ENCODE measurements around the gene NBEAL2. TPM values are rescaled to one million over a fixed set of nuclear protein-coding genes. Genes with fewer than 3 reads are reported as not detected.
"Not testable (repeated sequence)": the region's sequence is repeated elsewhere in the genome, so short reads cannot be mapped to it uniquely, and the experiment has no call there.

Gene NBEAL2
- total RNA-seq, 1 experiment from 2014 or later: 50.7 TPM

DNA sequence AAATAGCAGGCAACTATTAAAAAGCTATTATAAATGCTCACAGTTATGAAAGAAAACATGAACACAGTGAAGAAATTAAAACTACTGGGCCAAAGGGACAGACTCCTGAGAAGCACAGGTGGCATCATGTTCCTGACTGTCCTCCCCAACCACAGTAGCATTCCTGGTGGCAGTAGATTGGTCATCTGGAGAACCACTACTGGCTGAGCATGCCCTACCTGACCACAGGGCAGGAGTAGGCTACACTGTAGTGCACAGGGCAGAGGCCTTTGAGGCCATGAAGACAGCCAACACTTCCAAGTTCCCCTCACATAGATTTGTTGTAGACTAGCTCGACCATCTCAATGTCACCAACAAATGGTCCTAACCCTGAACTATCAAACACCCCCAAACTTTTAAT, 49.2 kb downstream of the NBEAL2 start:
- no peak overlapping the region for H3K4me2 ChIP-seq (ENCODE audit: low read length)
- H2AFZ ChIP-seq (ENCODE audit: low read length): no peak overlapping the region
- H3K4me3 ChIP-seq (ENCODE audit: low read length): no peak overlapping the region
- POLR2A ChIA-PET (ENCODE audit: unreplicated experiment): no interaction called here
- no TSS peak for BruUV-seq (replicated peaks)
- H3K27me3 ChIP-seq (ENCODE audit: low read length): no peaks in the 10 kb centered on the region
- 0 out of 2 replicates have a peak, but pooled peaks cover 2% of the 10 kb centered on the region for H3K36me3 ChIP-seq (ENCODE audit: low read depth, low read length)
- no peaks in the 10 kb centered on the region for H3K9me2 ChIP-seq (replicated peaks; ENCODE audit: low read length)
- no peaks in the 10 kb centered on the region for H3F3A ChIP-seq (ENCODE audit: low read length, unreplicated experiment)
- no peak overlapping the region for H3K27ac ChIP-seq (ENCODE audit: low read length)
- no peak overlapping the region for H3K9ac ChIP-seq (ENCODE audit: low read length)
- H3K79me2 ChIP-seq (ENCODE audit: low read length): peaks cover 11% of the 10 kb centered on the region
- H4K20me1 ChIP-seq (ENCODE audit: low read length): peaks cover 11% of the 10 kb centered on the region; the same call in 1 of the 2 replicates
- H3K4me1 ChIP-seq (ENCODE audit: insufficient read depth, low read length): no peaks in the 10 kb centered on the region
- TF ChIP-seq, protein P1, sequence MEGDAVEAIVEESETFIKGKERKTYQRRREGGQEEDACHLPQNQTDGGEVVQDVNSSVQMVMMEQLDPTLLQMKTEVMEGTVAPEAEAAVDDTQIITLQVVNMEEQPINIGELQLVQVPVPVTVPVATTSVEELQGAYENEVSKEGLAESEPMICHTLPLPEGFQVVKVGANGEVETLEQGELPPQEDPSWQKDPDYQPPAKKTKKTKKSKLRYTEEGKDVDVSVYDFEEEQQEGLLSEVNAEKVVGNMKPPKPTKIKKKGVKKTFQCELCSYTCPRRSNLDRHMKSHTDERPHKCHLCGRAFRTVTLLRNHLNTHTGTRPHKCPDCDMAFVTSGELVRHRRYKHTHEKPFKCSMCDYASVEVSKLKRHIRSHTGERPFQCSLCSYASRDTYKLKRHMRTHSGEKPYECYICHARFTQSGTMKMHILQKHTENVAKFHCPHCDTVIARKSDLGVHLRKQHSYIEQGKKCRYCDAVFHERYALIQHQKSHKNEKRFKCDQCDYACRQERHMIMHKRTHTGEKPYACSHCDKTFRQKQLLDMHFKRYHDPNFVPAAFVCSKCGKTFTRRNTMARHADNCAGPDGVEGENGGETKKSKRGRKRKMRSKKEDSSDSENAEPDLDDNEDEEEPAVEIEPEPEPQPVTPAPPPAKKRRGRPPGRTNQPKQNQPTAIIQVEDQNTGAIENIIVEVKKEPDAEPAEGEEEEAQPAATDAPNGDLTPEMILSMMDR (conservative IDR thresholded peaks at IDR 0.05; ENCODE audit: low read depth, low read length): no peak
- TF ChIP-seq EZH2 (IDR thresholded peaks at IDR 0.05; ENCODE audit: low read length, unreplicated experiment): no peak
- TF ChIP-seq EZH2phosphoT487 (IDR thresholded peaks at IDR 0.05; ENCODE audit: borderline replicate concordance, low read length): no peak
- peak; percentile 31; the same call in 1 of the 2 replicates for ATAC-seq
- intact Hi-C loops (cut with micrococcal nuclease): no loop called here
- DNase-seq: no peak
- CTCF ChIA-PET: no interaction called here
- no peaks in the 10 kb centered on the region for H3K9me3 ChIP-seq (ENCODE audit: low read length)

DNA sequence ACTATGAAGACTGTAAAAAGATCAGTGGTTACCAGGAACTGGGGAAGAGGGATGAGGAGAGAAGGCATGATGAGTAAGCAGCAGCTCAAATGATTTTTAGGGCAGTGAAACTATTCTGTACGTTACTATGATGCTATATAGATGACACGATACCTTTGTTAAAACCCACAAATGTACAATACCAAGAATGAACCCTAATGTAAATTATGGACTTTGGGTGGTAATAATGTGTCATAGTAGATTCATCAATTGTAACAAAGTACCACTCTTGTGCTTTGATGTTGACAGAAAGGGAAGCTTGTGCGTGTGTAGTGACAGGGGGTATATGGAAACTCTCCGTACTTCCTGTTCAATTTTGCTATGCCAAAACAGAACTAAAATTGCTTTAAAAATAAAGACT, 51.6 kb downstream of the NBEAL2 start:
- H3K9ac ChIP-seq (ENCODE audit: low read length); BruUV-seq (replicated peaks); POLR2A ChIA-PET (ENCODE audit: unreplicated experiment); H3K27ac ChIP-seq (ENCODE audit: low read length); H3K4me3 ChIP-seq (ENCODE audit: low read length); H3F3A ChIP-seq (ENCODE audit: low read length, unreplicated experiment); CTCF ChIA-PET; ATAC-seq; H2AFZ ChIP-seq (ENCODE audit: low read length); intact Hi-C loops (cut with micrococcal nuclease); DNase-seq; H3K27me3 ChIP-seq (ENCODE audit: low read length); H3K9me3 ChIP-seq (ENCODE audit: low read length); H3K4me1 ChIP-seq (ENCODE audit: insufficient read depth, low read length); H3K9me2 ChIP-seq (replicated peaks; ENCODE audit: low read length); H4K20me1 ChIP-seq (ENCODE audit: low read length); H3K4me2 ChIP-seq (ENCODE audit: low read length); H3K79me2 ChIP-seq (ENCODE audit: low read length): not testable (repeated sequence)
- peaks cover 13% of the 10 kb centered on the region for H3K36me3 ChIP-seq (ENCODE audit: low read depth, low read length)

DNA sequence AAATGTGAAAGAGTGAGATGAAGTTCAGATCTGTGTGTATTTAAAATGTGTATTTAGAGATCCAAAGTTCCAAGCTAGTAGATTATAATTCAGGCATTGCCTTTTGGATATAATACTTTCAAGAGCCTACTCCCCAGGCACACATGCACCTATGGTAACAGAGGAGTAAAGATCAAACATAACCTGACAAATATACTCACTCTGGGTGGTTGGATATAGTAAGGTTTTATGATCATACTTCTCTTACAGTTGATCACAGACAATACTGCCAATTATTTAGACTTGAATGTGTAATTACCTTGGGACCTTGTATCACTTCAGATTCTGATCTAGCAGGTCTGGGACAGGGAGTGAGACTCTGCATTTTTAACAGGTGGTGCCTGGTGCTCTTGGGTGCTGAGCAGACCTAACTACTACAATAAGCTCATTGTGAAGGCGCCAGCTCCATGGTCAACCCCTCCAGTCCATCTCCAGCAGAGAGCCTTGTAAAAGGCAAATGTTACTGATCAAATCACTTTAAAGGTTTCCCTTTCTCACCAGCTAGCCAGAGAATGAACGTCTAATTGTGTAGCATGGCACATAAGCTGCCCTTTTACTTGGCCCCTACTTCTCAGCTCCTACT, 55.5 kb downstream of the NBEAL2 start:
- ChIA-PET CTCF (no interaction called here), POLR2A (ENCODE audit: unreplicated experiment) (no interaction called here)
- no TSS peak for BruUV-seq (replicated peaks)

More for the DNA sequence above, 55.5 kb downstream of the NBEAL2 start:
- no peak overlapping the region for H3K4me3 ChIP-seq (ENCODE audit: low read length)
- no peak for TF ChIP-seq EZH2phosphoT487 (IDR thresholded peaks at IDR 0.05; ENCODE audit: borderline replicate concordance, low read length)
- no peak for TF ChIP-seq EZH2 (IDR thresholded peaks at IDR 0.05; ENCODE audit: low read length, unreplicated experiment)
- TF ChIP-seq, protein P1 (conservative IDR thresholded peaks at IDR 0.05; ENCODE audit: low read depth, low read length): no peak
- intact Hi-C loops (cut with micrococcal nuclease): no loop called here
- no peaks in the 10 kb centered on the region for H3K79me2 ChIP-seq (ENCODE audit: low read length)
- H3K27ac ChIP-seq (ENCODE audit: low read length): no peak overlapping the region
- H3K4me2 ChIP-seq (ENCODE audit: low read length): no peak overlapping the region
- H4K20me1 ChIP-seq (ENCODE audit: low read length): no peaks in the 10 kb centered on the region
- H3K27me3 ChIP-seq (ENCODE audit: low read length): no peaks in the 10 kb centered on the region
- H3K9ac ChIP-seq (ENCODE audit: low read length): no peak overlapping the region
- H3K4me1 ChIP-seq (ENCODE audit: insufficient read depth, low read length): no peaks in the 10 kb centered on the region
- H3K9me2 ChIP-seq (replicated peaks; ENCODE audit: low read length): no peaks in the 10 kb centered on the region
- no peak overlapping the region for H2AFZ ChIP-seq (ENCODE audit: low read length)
- ATAC-seq: peak; percentile 35; the same call in 1 of the 2 replicates
- H3K36me3 ChIP-seq (ENCODE audit: low read depth, low read length): peaks cover 30% of the 10 kb centered on the region
- no peaks in the 10 kb centered on the region for H3K9me3 ChIP-seq (ENCODE audit: low read length)
- no peak for DNase-seq
- no peaks in the 10 kb centered on the region for H3F3A ChIP-seq (ENCODE audit: low read length, unreplicated experiment)

Data from PC-3 (cell line).